ENCODE data around the gene CFAP47. TPM values are rescaled to one million over a fixed set of nuclear protein-coding genes. Genes with fewer than 3 reads are reported as not detected.
"Not testable (repeated sequence)": the region's sequence is repeated elsewhere in the genome, so short reads cannot be mapped to it uniquely, and the experiment has no call there.

Gene CFAP47
- total RNA-seq (2014; rRNA removed), result not detected in 2 replicates
- polyA plus RNA-seq (2012), result not detected

- no peak for DNase-seq (ENCODE audit: low read depth)
Observed at GRCh38 chrX:35919536-35920309, at the start of gene CFAP47. Gene CFAP47, plus strand, starts transcription at chrX:35919734. Its CDS starts 66 bp downstream, at chrX:35919800.

GRCh38 chrX:35880601-35881000 lies 38.9 kb upstream of the CFAP47 start:
- no peak for DNase-seq (ENCODE audit: low read depth)

GRCh38 chrX:35886135-35886534 lies 33.4 kb upstream of the CFAP47 start:
- DNase-seq (ENCODE audit: low read depth), result no peak

- peak; percentile 27 for DNase-seq (ENCODE audit: low read depth)
Observed at GRCh38 chrX:35890699-35891098, 28.8 kb upstream of the CFAP47 start.

GRCh38 chrX:35986816-35987215 lies 67.3 kb downstream of the CFAP47 start:
- DNase-seq (ENCODE audit: low read depth), result not testable (repeated sequence)

GRCh38 chrX:36007207-36007606 lies 87.7 kb downstream of the CFAP47 start:
- no peak for DNase-seq (ENCODE audit: low read depth)

- no peak for DNase-seq (ENCODE audit: low read depth)
Observed at GRCh38 chrX:36019125-36019524, 99.6 kb downstream of the CFAP47 start.

GRCh38 chrX:36035550-36035949 lies 116.0 kb downstream of the CFAP47 start:
- DNase-seq (ENCODE audit: low read depth), result no peak

GRCh38 chrX:36062778-36063177 lies 143.2 kb downstream of the CFAP47 start:
- DNase-seq (ENCODE audit: low read depth), result no peak

- DNase-seq (ENCODE audit: low read depth), result no peak
Observed at GRCh38 chrX:36071061-36071460, 151.5 kb downstream of the CFAP47 start.

- not testable (repeated sequence) for DNase-seq (ENCODE audit: low read depth)
Observed at GRCh38 chrX:36075009-36075408, 155.5 kb downstream of the CFAP47 start.

- no peak for DNase-seq (ENCODE audit: low read depth)
Observed at GRCh38 chrX:36083256-36083655, 163.7 kb downstream of the CFAP47 start.

- DNase-seq (ENCODE audit: low read depth), result no peak
Observed at GRCh38 chrX:36087366-36087765, 167.8 kb downstream of the CFAP47 start.

- not testable (repeated sequence) for DNase-seq (ENCODE audit: low read depth)
Observed at GRCh38 chrX:36088939-36089338, 169.4 kb downstream of the CFAP47 start.

- DNase-seq (ENCODE audit: low read depth), result no peak
Observed at GRCh38 chrX:36102425-36102824, 182.9 kb downstream of the CFAP47 start.

GRCh38 chrX:36116222-36116621 lies 196.7 kb downstream of the CFAP47 start:
- no peak for DNase-seq (ENCODE audit: low read depth)

GRCh38 chrX:36159254-36159653 lies 239.7 kb downstream of the CFAP47 start:
- DNase-seq (ENCODE audit: low read depth), result no peak

GRCh38 chrX:36160081-36160480 lies 240.5 kb downstream of the CFAP47 start:
- DNase-seq (ENCODE audit: low read depth), result no peak

- no peak for DNase-seq (ENCODE audit: low read depth)
Observed at GRCh38 chrX:36198575-36198974, 279.0 kb downstream of the CFAP47 start.

GRCh38 chrX:36199928-36200327 lies 280.4 kb downstream of the CFAP47 start:
- no peak for DNase-seq (ENCODE audit: low read depth)

GRCh38 chrX:36214924-36215323 lies 295.4 kb downstream of the CFAP47 start:
- no peak for DNase-seq (ENCODE audit: low read depth)

GRCh38 chrX:36218801-36219200 lies 299.3 kb downstream of the CFAP47 start:
- DNase-seq (ENCODE audit: low read depth), result no peak

- not testable (repeated sequence) for DNase-seq (ENCODE audit: low read depth)
Observed at GRCh38 chrX:36234840-36235528, 315.4 kb downstream of the CFAP47 start.
